ENCODE results near the gene CCR6.
"Not testable (repeated sequence)": the region's sequence is repeated elsewhere in the genome, so short reads cannot be mapped to it uniquely, and the experiment has no call there.

CCR6 gene

DNA sequence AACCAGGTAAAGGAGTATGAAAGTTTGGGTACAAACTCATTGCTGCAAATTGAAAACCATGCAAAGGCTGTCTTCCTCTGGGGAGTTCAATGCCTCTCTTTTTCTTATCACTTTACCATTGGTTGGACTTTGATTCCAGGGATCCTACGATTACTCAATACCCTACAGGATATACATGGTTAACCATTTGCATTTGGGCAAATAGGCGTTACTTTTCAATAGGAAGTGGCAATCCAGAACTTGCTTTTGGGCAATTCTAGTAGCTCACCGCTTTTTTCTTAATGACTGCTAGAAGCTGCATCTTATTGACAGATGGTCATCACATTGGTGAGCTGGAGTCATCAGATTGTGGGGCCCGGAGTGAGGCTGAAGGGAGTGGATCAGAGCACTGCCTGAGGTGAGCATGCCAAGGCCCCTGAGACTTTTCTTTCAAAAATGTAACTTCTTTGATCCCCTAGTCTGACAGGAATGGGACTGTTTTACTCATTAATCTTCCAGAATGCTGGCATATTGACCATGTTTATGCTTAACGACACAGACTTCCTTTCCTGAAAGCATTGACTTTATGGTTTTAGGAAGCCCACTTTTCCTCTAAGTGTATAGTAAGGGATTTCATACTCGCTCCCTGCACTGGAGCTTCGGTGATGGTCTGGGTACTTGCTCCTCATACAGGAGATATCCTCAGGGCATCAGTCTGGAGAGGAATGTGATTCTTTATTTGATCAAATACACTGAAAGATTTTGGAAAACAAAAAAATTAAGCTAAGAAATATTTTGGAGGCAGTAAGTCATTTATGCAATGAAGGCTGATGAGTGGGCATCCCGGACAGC is at the start of gene CCR6:
Gene CCR6 (plus strand): TSS at position 270 of the 831 bp plus-strand sequence. CDS start 13,039 bp downstream, outside the sequence.
- H3K4me1 ChIP-seq (ENCODE audit: control insufficient read depth in 1 of 2, insufficient read depth in 2 of 2, low read length in 2 of 2) = peaks cover 0 to 5% of the 10 kb centered on the region in 2 donors
- no peak within 1 kb of the TSS for H3K4me3 ChIP-seq (ENCODE audit: low read depth in 1 of 2, low read length in 2 of 2)
- no peak within 1 kb of the TSS for H3K27ac ChIP-seq (ENCODE audit: low read length)
- no peaks in the 10 kb centered on the region for H3K9me3 ChIP-seq (ENCODE audit: control insufficient read depth in 1 of 2, low read length in 2 of 2)
- H3K36me3 ChIP-seq (ENCODE audit: control insufficient read depth in 1 of 2, insufficient read depth in 2 of 2, low read length in 2 of 2) = no peaks in the 10 kb centered on the region
- H3K27me3 ChIP-seq (ENCODE audit: low read depth, low read length) = no peaks in the 10 kb centered on the region

DNA sequence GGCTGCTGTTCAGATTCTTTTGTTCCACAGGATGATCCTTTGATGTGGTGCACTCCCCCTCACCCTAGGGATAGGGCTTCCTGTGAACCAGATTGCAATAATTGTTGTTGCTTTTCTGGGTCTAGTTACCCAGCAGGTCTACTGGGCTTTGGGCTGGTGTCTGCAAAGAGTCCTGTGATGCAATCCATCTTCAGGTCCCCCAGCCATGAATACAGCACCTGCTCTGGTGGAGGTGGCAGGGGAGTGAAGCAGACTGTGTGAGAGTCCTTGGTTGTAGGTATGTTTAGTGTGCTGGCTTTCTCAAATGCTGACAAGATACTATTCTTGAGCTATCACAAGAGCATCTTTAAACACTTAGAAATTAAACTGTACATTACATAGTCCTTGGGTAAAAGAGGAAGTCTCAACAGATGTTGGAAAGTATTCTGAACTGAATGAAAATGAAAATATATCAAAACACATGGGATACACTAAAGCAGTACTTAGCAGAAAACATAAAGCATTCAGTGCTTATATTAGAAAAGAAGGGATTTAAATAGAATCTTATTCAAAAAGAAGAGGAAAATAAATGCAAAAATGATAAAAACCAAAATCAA is 49.1 kb upstream of the CCR6 start:
- H3K27me3 ChIP-seq (ENCODE audit: low read depth, low read length) = no peaks in the 10 kb centered on the region
- no peaks in the 10 kb centered on the region for H3K36me3 ChIP-seq (ENCODE audit: control insufficient read depth in 1 of 2, insufficient read depth in 2 of 2, low read length in 2 of 2)
- H3K4me1 ChIP-seq (ENCODE audit: control insufficient read depth in 1 of 2, insufficient read depth in 2 of 2, low read length in 2 of 2) = no peaks in the 10 kb centered on the region
- H3K4me3 ChIP-seq (ENCODE audit: low read depth in 1 of 2, low read length in 2 of 2) = no peak overlapping the region
- no peaks in the 10 kb centered on the region for H3K9me3 ChIP-seq (ENCODE audit: control insufficient read depth in 1 of 2, low read length in 2 of 2)
- H3K27ac ChIP-seq (ENCODE audit: low read length) = no peak overlapping the region

DNA sequence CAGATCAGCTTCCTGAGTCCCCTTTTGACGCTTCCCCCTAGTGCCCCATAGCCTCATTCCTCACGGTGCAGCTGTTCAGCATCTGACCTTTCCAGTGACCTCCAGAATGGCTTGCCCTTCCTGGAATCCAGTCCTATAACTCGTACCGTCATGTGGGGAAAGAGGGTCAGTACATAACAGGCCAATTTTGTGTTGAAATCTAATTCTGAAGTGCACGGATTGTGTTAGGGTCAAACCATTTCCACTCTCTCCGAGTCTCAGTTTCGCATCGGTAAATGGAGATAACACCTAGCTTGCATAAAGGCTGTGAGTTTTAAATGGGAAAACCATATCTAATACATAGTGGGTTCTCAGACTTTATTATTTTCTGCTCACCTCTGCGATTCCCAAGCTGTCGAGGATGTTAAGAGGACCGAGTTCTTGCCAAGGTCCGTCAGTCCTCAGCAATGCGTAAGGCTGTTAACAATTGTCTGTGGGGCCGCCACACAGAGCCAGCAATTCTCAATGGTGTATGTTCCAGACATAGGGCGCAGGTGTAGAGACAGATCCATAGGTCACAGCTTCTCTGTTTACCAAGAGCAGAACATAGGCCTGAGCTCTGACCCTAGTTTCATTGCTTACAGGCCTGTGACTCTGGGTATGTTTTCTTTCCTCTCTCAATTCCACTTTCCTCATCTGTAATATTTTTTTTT is 45.5 kb upstream of the CCR6 start:
- Histone ChIP-seq H3K36me3 (ENCODE audit: control insufficient read depth in 1 of 2, insufficient read depth in 2 of 2, low read length in 2 of 2) (no peaks in the 10 kb centered on the region), H3K4me1 (ENCODE audit: control insufficient read depth in 1 of 2, insufficient read depth in 2 of 2, low read length in 2 of 2) (no peaks in the 10 kb centered on the region), H3K27ac (ENCODE audit: low read length) (no peak overlapping the region), H3K4me3 (ENCODE audit: low read depth in 1 of 2, low read length in 2 of 2) (no peak overlapping the region), H3K27me3 (ENCODE audit: low read depth, low read length) (no peaks in the 10 kb centered on the region), H3K9me3 (ENCODE audit: control insufficient read depth in 1 of 2, low read length in 2 of 2) (no peaks in the 10 kb centered on the region)

DNA sequence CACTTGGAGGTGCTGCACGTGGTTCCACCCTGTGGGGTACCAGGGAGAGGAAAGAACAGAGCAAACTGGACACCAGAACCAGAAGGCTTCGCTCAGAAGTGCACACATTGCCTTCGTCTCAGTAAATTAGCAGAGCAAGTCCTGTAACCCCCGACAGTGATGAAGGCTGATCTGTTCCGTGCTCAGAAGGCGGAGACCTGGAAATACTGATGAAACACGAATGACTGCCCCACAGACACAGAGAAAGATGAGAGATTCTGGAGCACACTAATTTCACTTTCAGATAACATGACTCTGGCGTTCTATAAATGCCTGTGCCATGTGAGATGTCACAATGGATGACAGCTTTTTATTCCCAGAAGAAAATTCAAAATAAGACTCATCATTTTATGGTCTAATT is 44.2 kb upstream of the CCR6 start:
- Histone ChIP-seq H3K4me1 (ENCODE audit: control insufficient read depth in 1 of 2, insufficient read depth in 2 of 2, low read length in 2 of 2) (no peaks in the 10 kb centered on the region), H3K27ac (ENCODE audit: low read length) (no peak overlapping the region), H3K9me3 (ENCODE audit: control insufficient read depth in 1 of 2, low read length in 2 of 2) (no peaks in the 10 kb centered on the region), H3K36me3 (ENCODE audit: control insufficient read depth in 1 of 2, insufficient read depth in 2 of 2, low read length in 2 of 2) (no peaks in the 10 kb centered on the region), H3K27me3 (ENCODE audit: low read depth, low read length) (no peaks in the 10 kb centered on the region), H3K4me3 (ENCODE audit: low read depth in 1 of 2, low read length in 2 of 2) (no peak overlapping the region)

DNA sequence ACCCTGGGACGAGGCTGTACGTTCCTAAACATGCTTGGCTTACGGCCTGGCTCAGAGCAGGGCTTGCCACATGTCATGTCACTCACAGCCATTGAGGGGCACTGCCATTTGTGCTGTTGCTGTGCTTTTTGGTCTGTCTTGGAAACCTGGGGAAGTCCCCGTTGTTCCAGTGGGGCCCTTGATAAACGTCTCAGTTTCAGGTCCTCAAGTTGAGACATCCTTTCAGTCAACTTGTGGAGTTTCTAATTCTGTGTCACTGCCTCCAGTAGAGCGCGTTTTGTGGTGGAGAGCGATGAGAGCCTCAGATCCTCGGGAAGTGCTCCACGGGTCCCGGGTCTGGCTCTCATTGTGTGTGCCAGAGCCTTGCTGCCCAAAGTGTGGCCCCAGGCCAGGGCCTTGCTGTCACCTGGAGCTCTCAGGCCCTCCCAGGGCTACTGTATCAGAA is 43.0 kb upstream of the CCR6 start:
- no peaks in the 10 kb centered on the region for H3K27me3 ChIP-seq (ENCODE audit: low read depth, low read length)
- H3K4me1 ChIP-seq (ENCODE audit: control insufficient read depth in 1 of 2, insufficient read depth in 2 of 2, low read length in 2 of 2) = no peaks in the 10 kb centered on the region
- H3K27ac ChIP-seq (ENCODE audit: low read length) = no peak overlapping the region

DNA sequence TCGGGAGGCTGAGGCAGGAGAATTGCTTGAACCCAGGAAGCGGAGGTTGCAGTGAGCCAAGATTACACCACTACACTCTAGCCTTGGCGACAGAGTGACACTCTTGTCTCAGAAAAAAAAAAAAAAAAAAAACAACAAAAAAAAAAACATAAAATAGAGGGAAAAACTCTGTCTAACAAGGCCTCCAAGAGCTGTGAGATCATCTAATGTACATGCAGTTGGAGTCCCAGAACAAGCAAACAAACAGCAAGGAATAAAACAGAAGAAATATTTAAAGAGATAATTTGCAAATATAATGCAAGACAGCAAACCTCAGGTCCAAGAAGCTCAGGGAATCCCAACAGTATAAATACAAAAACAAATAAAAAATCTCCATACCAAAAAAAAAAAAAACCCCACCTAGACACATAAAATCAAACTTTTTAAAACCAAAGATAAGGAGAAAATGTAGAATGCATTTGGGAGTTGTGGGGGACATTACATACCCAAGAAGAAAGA is 35.0 kb upstream of the CCR6 start:
- H3K4me3 ChIP-seq (ENCODE audit: low read depth in 1 of 2, low read length in 2 of 2) = no peak overlapping the region
- no peaks in the 10 kb centered on the region for H3K36me3 ChIP-seq (ENCODE audit: control insufficient read depth in 1 of 2, insufficient read depth in 2 of 2, low read length in 2 of 2)
- H3K9me3 ChIP-seq (ENCODE audit: control insufficient read depth in 1 of 2, low read length in 2 of 2) = no peaks in the 10 kb centered on the region
- peaks cover 0 to 6% of the 10 kb centered on the region in 2 donors for H3K4me1 ChIP-seq (ENCODE audit: control insufficient read depth in 1 of 2, insufficient read depth in 2 of 2, low read length in 2 of 2)
- H3K27ac ChIP-seq (ENCODE audit: low read length) = no peak overlapping the region
- H3K27me3 ChIP-seq (ENCODE audit: low read depth, low read length) = no peaks in the 10 kb centered on the region

More for the DNA sequence above, 43.0 kb upstream of the CCR6 start:
- H3K4me3 ChIP-seq (ENCODE audit: low read depth in 1 of 2, low read length in 2 of 2) = no peak overlapping the region
- no peaks in the 10 kb centered on the region for H3K36me3 ChIP-seq (ENCODE audit: control insufficient read depth in 1 of 2, insufficient read depth in 2 of 2, low read length in 2 of 2)
- no peaks in the 10 kb centered on the region for H3K9me3 ChIP-seq (ENCODE audit: control insufficient read depth in 1 of 2, low read length in 2 of 2)

DNA sequence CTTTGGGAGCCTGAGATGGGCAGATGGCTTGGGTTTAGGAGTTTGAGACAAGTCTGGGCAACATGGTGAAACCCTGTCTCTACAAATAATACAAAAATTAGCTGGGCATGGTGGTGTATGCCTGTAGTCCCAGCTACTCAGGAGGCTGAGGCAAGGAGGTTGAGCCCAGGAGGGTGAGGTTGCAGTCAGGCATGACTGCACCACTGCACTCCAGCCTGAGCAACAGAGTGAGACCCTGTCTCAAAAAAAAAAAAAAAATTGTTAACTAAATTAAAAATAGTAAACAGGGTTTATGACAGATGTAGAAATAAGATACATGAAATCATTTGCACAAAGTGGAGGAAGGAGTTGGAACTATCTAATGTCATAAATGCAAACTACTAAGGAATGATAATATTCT is 34.2 kb upstream of the CCR6 start:
- not testable (repeated sequence) for H3K27ac ChIP-seq (ENCODE audit: low read length); H3K9me3 ChIP-seq (ENCODE audit: control insufficient read depth in 1 of 2, low read length in 2 of 2); H3K27me3 ChIP-seq (ENCODE audit: low read depth, low read length); H3K4me1 ChIP-seq (ENCODE audit: control insufficient read depth in 1 of 2, insufficient read depth in 2 of 2, low read length in 2 of 2); H3K4me3 ChIP-seq (ENCODE audit: low read depth in 1 of 2, low read length in 2 of 2); H3K36me3 ChIP-seq (ENCODE audit: control insufficient read depth in 1 of 2, insufficient read depth in 2 of 2, low read length in 2 of 2)

DNA sequence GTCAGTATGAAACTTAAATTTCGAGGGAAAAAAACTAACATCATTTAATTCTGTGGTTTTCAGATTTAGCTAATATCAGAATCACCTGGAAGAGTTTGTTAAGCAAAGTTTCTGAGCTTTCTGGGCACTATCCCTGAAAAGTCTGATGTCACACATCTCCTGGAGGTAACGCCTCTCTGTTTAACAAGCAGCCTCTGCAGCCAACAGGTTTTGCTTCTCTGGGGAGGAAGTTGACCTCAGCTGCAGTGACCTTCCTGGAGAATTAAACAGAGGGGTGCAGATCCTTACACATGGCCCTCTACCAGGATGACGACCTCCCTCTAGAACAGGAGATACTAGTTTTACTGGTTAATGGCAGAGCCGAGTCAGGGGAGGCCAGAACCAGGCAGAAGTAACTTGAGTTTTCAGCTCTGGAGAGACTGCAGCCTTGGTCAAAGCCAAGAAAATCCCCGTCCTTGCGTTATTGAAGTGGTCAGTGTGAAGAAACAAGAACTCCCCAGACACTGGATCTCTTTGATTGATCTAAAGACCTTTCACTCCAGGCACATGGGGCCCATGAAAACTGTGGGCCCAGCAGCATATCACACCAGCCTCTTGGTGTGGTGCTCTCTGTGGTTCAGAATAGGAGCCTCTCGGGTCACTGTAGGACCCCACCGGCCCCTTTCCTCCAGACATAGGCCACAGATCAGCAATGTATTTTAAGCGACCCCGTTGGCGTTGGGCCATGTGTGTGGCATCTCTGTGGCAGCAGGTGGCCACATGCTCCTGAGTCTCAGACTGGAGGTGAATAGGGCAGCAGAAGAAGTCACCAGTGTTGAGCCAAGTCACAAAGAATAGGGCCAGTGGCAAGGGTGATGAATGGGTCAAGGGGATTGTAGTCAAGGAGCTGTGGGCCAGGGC is 33.4 kb upstream of the CCR6 start:
- no peaks in the 10 kb centered on the region for H3K27me3 ChIP-seq (ENCODE audit: low read depth, low read length)
- H3K27ac ChIP-seq (ENCODE audit: low read length) = no peak overlapping the region
- peaks cover 0 to 6% of the 10 kb centered on the region in 2 donors for H3K4me1 ChIP-seq (ENCODE audit: control insufficient read depth in 1 of 2, insufficient read depth in 2 of 2, low read length in 2 of 2)
- no peaks in the 10 kb centered on the region for H3K9me3 ChIP-seq (ENCODE audit: control insufficient read depth in 1 of 2, low read length in 2 of 2)
- H3K4me3 ChIP-seq (ENCODE audit: low read depth in 1 of 2, low read length in 2 of 2) = no peak overlapping the region
- no peaks in the 10 kb centered on the region for H3K36me3 ChIP-seq (ENCODE audit: control insufficient read depth in 1 of 2, insufficient read depth in 2 of 2, low read length in 2 of 2)

DNA sequence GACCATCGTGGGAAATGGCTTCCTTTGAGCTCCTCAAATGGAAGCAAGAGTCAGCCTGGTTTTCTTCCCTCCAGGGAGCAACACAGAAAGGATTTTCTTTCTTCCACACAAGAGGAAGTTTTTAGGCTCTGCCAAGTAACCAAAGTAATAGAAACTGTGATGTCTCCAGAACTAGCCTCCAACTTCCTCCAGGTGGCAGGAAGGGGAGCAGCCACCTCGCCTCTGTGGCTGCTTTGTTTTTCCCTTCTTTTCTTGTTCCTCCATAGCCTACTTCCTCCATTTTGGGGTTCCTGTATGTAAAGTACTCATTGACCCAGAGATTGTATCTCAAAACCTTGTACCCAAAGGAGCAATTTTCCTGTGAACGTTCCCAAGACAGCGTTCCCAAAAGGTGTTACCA is 32.7 kb upstream of the CCR6 start:
- no peak overlapping the region for H3K27ac ChIP-seq (ENCODE audit: low read length)
- H3K27me3 ChIP-seq (ENCODE audit: low read depth, low read length) = no peaks in the 10 kb centered on the region
- H3K4me1 ChIP-seq (ENCODE audit: control insufficient read depth in 1 of 2, insufficient read depth in 2 of 2, low read length in 2 of 2) = peaks cover 2 to 6% of the 10 kb centered on the region in 2 donors
- no peaks in the 10 kb centered on the region for H3K36me3 ChIP-seq (ENCODE audit: control insufficient read depth in 1 of 2, insufficient read depth in 2 of 2, low read length in 2 of 2)
- H3K4me3 ChIP-seq (ENCODE audit: low read depth in 1 of 2, low read length in 2 of 2) = no peak overlapping the region
- no peaks in the 10 kb centered on the region for H3K9me3 ChIP-seq (ENCODE audit: control insufficient read depth in 1 of 2, low read length in 2 of 2)

DNA sequence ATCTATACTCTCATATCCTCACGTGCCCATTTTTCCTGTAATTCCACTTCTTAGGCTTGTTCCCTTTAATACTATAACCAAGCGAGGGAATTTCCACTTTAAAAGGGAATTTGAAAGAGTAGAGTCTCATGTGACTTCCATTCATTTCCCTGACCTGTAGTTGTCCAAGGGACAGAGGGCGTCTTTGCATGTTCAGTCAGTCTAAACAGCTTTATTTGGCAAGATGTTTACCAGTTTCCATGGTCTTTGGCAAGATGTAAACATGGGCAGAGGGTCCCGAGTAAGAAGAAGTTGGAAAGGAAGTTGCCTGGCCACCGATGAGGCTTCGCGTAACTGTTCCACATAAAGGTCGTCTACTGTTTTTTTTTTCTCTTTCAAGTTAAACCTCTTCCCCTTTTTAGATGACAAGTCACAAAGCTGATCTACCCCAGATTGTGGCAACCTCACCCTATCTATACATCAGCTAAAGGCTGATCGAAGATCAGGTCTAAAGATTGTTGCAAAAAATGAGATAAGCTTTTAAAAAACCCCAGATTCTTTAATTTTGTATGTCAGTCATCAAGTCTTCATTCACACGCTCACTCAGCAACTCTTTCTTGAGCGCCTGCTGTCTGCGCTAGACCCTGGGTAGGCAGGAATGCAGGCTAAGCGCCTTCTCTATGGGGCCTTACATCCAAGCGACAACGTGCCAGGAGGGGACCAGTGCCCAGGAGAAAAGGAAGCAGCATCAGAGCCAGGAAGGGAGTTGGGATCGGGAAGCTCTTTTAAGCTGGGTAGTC is 31.7 kb upstream of the CCR6 start:
- Histone ChIP-seq H3K27me3 (ENCODE audit: low read depth, low read length) (no peaks in the 10 kb centered on the region), H3K9me3 (ENCODE audit: control insufficient read depth in 1 of 2, low read length in 2 of 2) (no peaks in the 10 kb centered on the region), H3K27ac (ENCODE audit: low read length) (no peak overlapping the region), H3K36me3 (ENCODE audit: control insufficient read depth in 1 of 2, insufficient read depth in 2 of 2, low read length in 2 of 2) (no peaks in the 10 kb centered on the region), H3K4me1 (ENCODE audit: control insufficient read depth in 1 of 2, insufficient read depth in 2 of 2, low read length in 2 of 2) (peaks cover 6% of the 10 kb centered on the region in 2 donors), H3K4me3 (ENCODE audit: low read depth in 1 of 2, low read length in 2 of 2) (no peak overlapping the region)

Data from muscle layer of duodenum (tissue), 2 donors.